Stimulated activated CD4-positive, alpha-beta T cell treated with anti-CD3 and anti-CD28 coated beads, Interleukin-4, amount 100 ng/mL, for 24 hours (primary cell): Measurements from ENCODE around the gene BRMS1.

Experiments
- DNase-seq: peaks from one replicate; pipeline ENCODE4 v3.0.0-alpha.2; 2020

The BRMS1 gene

DNA sequence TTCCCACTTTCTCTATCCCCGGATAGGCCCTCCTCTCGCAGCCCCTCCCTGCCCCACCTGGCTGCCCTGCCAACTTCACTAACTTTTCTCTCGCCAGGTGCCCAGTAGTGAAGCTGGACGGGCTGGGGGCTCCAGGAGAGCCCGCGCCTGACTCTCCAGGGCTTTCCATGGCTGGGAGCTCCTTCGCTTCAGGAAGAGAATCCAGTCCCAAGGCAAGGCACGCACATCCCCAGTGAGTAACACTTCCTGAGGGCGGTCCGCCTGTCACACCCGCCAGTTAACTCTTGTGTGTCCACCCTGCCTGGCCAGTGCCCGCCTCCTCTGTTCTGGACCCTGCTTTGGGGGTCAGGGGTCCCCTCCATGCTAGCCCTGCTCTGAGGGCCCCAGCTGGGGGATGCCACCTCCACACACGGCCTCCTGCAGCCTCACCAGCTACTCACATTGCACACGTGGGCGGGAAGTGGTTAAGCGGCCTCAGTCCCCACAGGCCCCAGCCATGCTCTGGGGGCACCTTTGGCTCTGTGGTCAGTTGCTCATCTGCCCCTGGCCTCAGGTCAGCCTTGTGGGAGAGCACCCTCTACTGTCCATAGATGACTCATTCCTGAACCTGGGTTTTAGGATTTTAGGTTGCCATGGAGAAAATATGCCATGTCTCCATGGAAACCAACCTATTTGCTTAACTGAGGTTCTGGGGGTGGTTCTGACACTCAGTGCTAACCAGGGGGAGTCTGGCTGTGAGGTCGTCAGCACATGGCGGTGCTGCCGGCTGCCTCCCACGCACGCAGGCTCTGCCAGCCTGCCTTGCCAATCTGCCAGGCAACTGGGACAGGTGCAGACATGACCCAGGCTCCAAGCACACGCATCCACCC, 8.4 kb downstream of the BRMS1 start, which contains the start of gene RIN1:
Gene RIN1 (minus strand): TSS at position 201 of the 869 bp plus-strand sequence. CDS start 32 bp downstream, at position 169.
- peak; percentile 64 for DNase-seq

- DNase-seq = no peak
Measured at GRCh38 chr11:66335531-66336233, 9.2 kb downstream of the BRMS1 start.

GRCh38 chr11:66334605-66335442, 10.1 kb downstream of the BRMS1 start:
- DNase-seq = no peak

DNA sequence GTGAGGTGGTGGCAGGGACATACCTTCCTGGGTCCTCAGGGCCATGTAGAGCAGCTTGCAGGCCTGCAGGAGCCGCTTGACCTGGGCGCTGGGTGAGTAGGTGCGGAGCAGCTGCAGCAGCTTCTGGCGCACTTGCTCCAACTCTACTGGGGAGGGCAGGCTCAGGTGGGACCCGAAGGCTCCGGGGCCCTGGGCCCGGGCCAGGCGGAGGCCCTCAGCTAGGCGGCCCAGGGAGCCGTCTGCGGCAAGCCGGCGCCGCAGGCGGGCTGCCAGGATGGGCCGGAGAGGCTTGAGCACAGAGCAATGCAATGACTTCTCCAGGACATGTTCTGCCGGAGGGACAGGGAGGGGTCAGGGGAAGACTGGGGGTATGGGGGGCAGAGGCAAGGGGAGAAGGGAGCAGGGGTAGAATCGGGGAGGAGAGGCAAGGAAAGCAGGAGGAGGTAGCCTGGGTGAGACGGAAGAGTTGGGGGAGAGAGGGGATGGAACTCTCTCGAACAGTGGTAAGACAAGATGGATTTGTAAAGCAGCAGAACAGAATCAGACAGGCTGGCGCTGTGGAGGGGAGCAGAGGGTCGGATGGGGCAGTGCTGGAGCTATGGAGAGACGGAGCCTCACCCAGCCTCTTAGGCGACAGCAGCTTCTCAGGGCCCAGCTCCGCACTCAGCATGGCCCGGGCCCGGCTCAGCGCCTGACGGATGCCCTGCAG, 10.9 kb downstream of the BRMS1 start:
- no peak for DNase-seq

- no peak for DNase-seq
Measured at GRCh38 chr11:66333220-66333877, 11.6 kb downstream of the BRMS1 start.

- no peak for DNase-seq
Measured at GRCh38 chr11:66332371-66333219, 12.3 kb downstream of the BRMS1 start.

GRCh38 chr11:66331542-66332370, 13.1 kb downstream of the BRMS1 start:
- no peak for DNase-seq

DNA sequence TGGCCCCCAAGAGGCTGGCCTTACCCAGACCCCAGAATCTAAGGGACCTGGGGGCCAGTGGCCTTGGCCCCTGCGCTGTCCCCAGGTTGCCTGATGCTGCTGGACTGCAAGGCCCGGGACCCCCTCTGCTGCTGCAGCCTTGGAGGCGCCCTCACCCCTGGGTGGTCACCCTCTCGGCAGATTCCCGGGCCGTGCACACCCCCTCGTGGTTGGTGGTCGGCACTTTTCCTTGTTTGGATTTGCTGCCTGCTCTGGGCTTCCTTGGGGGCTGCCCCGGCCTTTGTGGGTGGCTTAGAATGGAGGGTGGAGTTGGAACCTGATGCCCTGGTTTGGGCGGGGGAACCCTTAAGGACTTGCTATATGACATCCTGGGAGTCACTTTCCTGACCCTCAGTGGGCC, 14.0 kb downstream of the BRMS1 start:
- no peak for DNase-seq

DNA sequence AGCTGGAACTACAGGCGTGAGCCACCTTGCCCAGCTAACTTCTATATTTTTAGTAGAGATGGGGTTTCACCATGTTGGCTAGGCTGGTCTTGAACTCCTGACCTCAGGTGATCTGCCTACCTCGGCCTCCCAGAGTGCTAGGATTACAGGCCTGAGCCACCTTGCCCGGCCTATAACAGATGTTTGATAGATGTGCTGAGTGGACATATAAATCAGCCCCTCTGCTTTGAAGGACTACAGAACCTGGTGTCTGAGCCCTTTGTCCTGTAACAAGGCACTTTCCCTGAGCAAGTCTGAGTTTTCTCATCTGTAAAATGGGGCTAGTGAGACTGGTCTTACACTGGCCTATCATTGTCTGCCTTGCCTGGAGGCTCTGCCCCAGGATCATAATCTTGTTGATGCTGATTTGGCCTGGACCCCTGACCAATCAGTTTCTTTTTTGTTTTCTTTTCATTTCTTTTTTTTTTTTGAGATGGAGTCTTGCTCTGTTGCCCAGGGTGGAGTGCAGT, 15.7 kb downstream of the BRMS1 start:
- DNase-seq = no peak

- DNase-seq = peak; percentile 84
Measured at GRCh38 chr11:66328302-66329144, 16.4 kb downstream of the BRMS1 start.

- no peak for DNase-seq
Measured at GRCh38 chr11:66328031-66328301, 16.9 kb downstream of the BRMS1 start.

- no peak for DNase-seq
Measured at GRCh38 chr11:66327171-66328030, 17.5 kb downstream of the BRMS1 start.

DNA sequence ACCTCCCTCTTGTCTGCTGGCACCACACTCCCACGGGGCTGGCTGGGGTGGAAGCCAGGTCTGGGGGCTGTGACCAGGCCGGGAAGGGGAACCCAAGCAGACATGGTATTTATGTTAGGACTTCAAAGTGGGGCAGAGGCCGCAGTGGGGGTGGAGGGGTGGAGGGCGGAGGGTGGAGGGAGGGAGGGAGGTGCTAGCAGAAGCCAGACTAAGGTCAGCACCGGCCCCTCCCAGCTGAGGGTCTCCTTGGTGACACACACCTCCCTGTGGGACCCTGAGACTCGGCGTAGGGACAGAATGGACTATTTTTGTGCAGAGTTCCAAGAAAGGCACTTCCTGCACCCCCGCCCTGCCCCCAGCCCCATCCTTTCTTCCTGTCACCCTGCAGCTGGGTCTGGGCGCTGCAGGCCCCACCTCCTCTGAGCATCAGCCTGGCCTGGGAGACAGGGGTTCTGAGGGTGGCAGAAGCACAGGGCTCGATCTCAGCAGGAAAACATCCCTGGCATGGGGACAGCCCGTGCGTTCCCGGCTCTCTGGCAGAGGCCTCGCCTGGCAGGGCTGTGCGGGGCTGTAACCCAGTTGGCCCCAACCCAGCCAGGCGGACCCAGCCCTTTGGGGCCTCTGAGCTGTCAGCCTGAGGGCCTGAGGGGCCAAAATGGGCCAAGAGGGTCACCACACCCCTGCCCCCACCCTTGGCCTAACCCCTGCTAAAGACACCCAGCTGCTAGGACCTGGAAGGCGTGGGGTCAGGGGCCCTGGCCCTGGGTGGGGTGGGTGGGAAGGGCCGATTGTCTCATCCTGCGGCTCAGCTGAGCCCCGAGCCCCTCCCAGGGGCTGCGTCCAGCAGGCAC, 18.4 kb downstream of the BRMS1 start:
- no peak for DNase-seq

DNA sequence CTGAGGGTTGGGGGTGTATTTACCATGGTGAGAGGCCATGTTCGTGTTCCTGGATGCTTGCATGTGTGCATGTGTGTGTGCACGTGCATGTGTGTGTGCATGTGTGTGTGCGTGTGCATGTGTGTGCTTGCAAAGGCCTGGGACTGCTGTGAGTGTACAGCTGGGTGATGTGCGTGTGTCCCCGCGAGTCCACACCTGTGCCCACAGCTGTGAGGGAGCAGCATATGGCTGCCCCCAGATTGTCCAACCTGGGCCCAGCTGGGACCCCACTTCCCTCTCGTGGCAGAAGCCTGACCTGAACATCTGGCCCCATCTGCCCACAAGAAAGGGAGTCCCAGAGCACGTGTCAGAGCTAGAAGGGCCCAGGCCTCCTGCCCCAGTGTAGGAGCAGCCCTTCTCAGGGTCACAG, 19.6 kb downstream of the BRMS1 start:
- no peak for DNase-seq

GRCh38 chr11:66324664-66325063, 20.2 kb downstream of the BRMS1 start:
- no peak for DNase-seq

GRCh38 chr11:66323684-66324083, 21.2 kb downstream of the BRMS1 start:
- DNase-seq = no peak
